Ovary (tissue), 9 donors: ENCODE data around the gene CHST6. TPM values are rescaled to one million over a fixed set of nuclear protein-coding genes. Genes with fewer than 3 reads are reported as not detected.

ENCODE experiments used
- DNase-seq, 5 donors: peaks; one replicate each; pipeline ENCODE4 v3.0.0-alpha.2; 2019 to 2020
- H3K27ac ChIP-seq, 2 donors: fragments of 200-600 bp; one replicate each; pipeline versions ENCODE4 v1.5.1 to v1.8.0; 2019 to 2022
- H3K27me3 ChIP-seq: fragments of 200-600 bp; one replicate; pipeline ENCODE4 v1.8.0; 2022
- H3K36me3 ChIP-seq: fragments of 200-600 bp; sonication (generic); one replicate; pipeline ENCODE4 v1.5.1; 2019
- H3K4me1 ChIP-seq: one replicate; pipeline ENCODE4 v1.8.1; 2013; ENCODE audit warnings: mild to moderate bottlenecking, moderate library complexity; ENCODE audit not compliant: insufficient read depth
- H3K4me3 ChIP-seq: fragments of 200-600 bp; sonication (generic); one replicate; pipeline ENCODE4 v1.5.1; 2017
- H3K9me3 ChIP-seq, 2 donors: fragments of 200-600 bp in 1 of 2; sonication (generic) in 1 of 2; one replicate each; pipeline versions ENCODE4 v1.5.1 to v1.8.1; 2013 to 2019; ENCODE audit warnings: mild to moderate bottlenecking in 1 of 2, moderate library complexity in 1 of 2
- CTCF ChIP-seq, 3 donors: fragments of 450-650 bp in 2 of 3; fragments of 200-600 bp in 1 of 3; IDR thresholded peaks; one replicate each; pipeline versions ENCODE4 v1.5.1 to v1.8.0; 2016 to 2022; ENCODE audit warnings: antibody characterized with exemption in 3 of 3, mild to moderate bottlenecking in 1 of 3
- EP300 ChIP-seq: sonication (generic); formaldehyde crosslinking; IDR thresholded peaks from one replicate; pipeline ENCODE4 v1.6.1; 2017; ENCODE audit warnings: antibody characterized with exemption
- POLR2A ChIP-seq: fragments of 450-650 bp; IDR thresholded peaks from one replicate; pipeline ENCODE4 v1.6.1; 2017; ENCODE audit warnings: antibody characterized with exemption, mild to moderate bottlenecking, moderate library complexity
- WGBS, 3 donors: extraction: QIAGEN DNeasy Blood & Tissue Kit in 1 of 3; methylation state at CpG; one replicate each; pipeline versions ENCODE4 v1.1.5 to v1.1.7; 2013 to 2017; 5-methylcytosine and 5-hydroxymethylcytosine counted together
- intact Hi-C, 4 donors: fragments of 100-400 bp; cut with DNase I; formaldehyde crosslinking; loops; one replicate each; pipeline versions ENCODE4 v1.11.0 to v1.15.1; 2022 to 2023
- polyA plus RNA-seq, 2 donors: library from polyadenylated mRNA; stranded (reverse); fragments of 200-250 nt in 1 of 2; fragments of 350-450 nt in 1 of 2; fragmentation: Illumina TruSeq in 1 of 2; extraction: RNeasy Lipid Tissue Mini Kit (QIAGEN cat#74804) in 1 of 2; gene quantifications; one replicate each; pipeline ENCODE4 v1.2.3, GENCODE V29; 2013 to 2014
- total RNA-seq, 7 donors: library from RNA; depleted of rRNA in 2 of 7; stranded (reverse); fragments of >200 nt in 2 of 7; fragmentation: NEBNext Ultra II Directional in 3 of 7; extraction: Animal tissue kit (Norgen Biotek cat#: 25700) in 3 of 7; gene quantifications; one replicate each; pipeline versions ENCODE4 v1.1.0 to v1.2.4, GENCODE V29; 2016 to 2023
- donor health status: DM: no; HTN: no; CAD: no; lungs with moderate emphysema.
- donor health status: DM: no; HTN: no; CAD: no.
- donor health status: Bipolar disorder and iron deficiency.
- donor health status: DM: yes; HTN: yes; CAD: no.
- donor health status: DM: no; HTN: no; CAD: no.
- donor health status: DM: yes; HTN: yes; CAD: no.

CHST6 gene
- total and polyA plus RNA-seq, 9 donors: 0.04 to 1.4 (median 0.50) TPM

DNA sequence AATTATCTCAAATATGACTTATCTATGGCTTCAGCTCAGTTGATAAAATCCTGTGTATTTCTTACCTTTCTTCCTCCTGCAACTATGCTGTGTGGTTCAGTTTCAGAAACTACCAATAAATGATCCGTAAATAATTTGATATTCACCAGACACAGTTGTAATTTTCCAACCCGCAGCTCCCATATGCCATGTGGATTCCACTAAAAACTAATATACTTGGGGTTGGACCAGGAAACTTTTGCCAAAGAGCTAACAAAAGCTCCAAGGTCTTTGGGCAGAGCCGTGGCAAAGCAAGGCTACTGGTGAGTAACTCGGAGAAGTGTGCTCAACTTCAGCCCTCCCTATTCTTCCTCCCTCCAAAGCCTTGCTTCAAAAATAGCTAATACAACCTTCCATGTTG is 2.3 kb upstream of the CHST6 start:
- DNase-seq: no peak
- intact Hi-C loops: no loop called here
- peaks cover 2% of the 10 kb centered on the region for H3K4me1 ChIP-seq
- no peak overlapping the region for H3K4me3 ChIP-seq
- no peaks in the 10 kb centered on the region for H3K27me3 ChIP-seq
- 29 to 51% (median 43%) methylated on average over 4 of the region's 4 CpGs for whole genome bisulfite sequencing, 3 donors
- no peak for TF ChIP-seq CTCF (IDR thresholded peaks at IDR 0.05)
- TF ChIP-seq EP300: no peak
- TF ChIP-seq POLR2A: no peak
- H3K9me3 ChIP-seq: no peaks in the 10 kb centered on the region
- no peaks in the 10 kb centered on the region for H3K36me3 ChIP-seq
- no peak overlapping the region for H3K27ac ChIP-seq

- Histone ChIP-seq H3K27ac (no peak overlapping the region), H3K4me1 (peaks cover 2% of the 10 kb centered on the region), H3K36me3 (no peaks in the 10 kb centered on the region), H3K9me3 (no peaks in the 10 kb centered on the region), H3K4me3 (peak overlapping the region; percentile 22), H3K27me3 (no peaks in the 10 kb centered on the region)
- no peak for TF ChIP-seq CTCF (IDR thresholded peaks at IDR 0.05)
- no peak for TF ChIP-seq EP300
- TF ChIP-seq POLR2A: no peak
- WGBS, 3 donors: 2 to 3% (median 3%) methylated on average over 23 to 26 of the region's 26 CpGs
- intact Hi-C loops: no loop called here
- no peak for DNase-seq
Observed at GRCh38 chr16:75494661-75495075, 573 bp downstream of the CHST6 start.

- Histone ChIP-seq H3K4me1 (peaks cover 2% of the 10 kb centered on the region), H3K27ac (no peak overlapping the region)
- no peak for TF ChIP-seq EP300
- TF ChIP-seq CTCF (IDR thresholded peaks at IDR 0.05): no peak
- no peak for TF ChIP-seq POLR2A
Observed at GRCh38 chr16:75494184-75494583, 1.1 kb downstream of the CHST6 start.

GRCh38 chr16:75491876-75492275 is 3.4 kb downstream of the CHST6 start:
- TF ChIP-seq POLR2A (no peak), EP300 (no peak), CTCF (IDR thresholded peaks at IDR 0.05) (no peak)
- no peak overlapping the region for H3K27ac ChIP-seq
- no peaks in the 10 kb centered on the region for H3K9me3 ChIP-seq
- intact Hi-C loops: no loop called here
- H3K36me3 ChIP-seq: no peaks in the 10 kb centered on the region
- H3K4me3 ChIP-seq: no peak overlapping the region
- no peaks in the 10 kb centered on the region for H3K27me3 ChIP-seq
- no peak for DNase-seq
- 94 to 100% (median 100%) methylated on average over 1 of the region's 1 CpG for WGBS, 3 donors
- peaks cover 2% of the 10 kb centered on the region for H3K4me1 ChIP-seq

More at GRCh38 chr16:75494184-75494583, 1.1 kb downstream of the CHST6 start:
- H3K9me3 ChIP-seq: no peaks in the 10 kb centered on the region
- no peaks in the 10 kb centered on the region for H3K27me3 ChIP-seq
- intact Hi-C loops: no loop called here
- no peaks in the 10 kb centered on the region for H3K36me3 ChIP-seq
- no peak overlapping the region for H3K4me3 ChIP-seq
- no peak for DNase-seq
- WGBS, 3 donors: 56 to 74% (median 66%) methylated on average over 5 of the region's 5 CpGs
